ENCODE results near the gene METTL4.

METTL4 gene

DNA sequence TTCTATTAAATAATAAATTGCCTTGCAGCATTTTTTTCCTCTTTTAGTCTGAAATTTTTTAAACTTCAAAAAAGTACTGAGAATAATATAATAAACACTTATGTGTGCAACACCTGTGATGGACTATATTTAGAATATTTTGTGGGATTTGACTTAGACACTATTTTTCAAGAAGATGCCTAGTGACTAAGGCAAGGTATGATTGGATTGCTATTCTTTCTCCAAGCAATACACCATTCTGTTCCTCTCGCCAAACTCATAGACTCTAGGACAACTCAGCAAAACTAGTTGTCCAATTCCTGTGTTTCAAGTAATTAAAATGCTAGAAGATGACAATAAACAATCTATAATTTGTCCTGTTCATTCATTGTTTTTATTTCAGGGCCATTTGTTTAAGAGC, 75.9 kb downstream of the METTL4 start:
- H3K36me3 Mint-ChIP-seq (ENCODE audit: low read depth), result no peaks in the 10 kb centered on the region
- intact Hi-C loops (cut with micrococcal nuclease), result no loop called here
- H3K9me3 Mint-ChIP-seq, result no peaks in the 10 kb centered on the region
- H3K27ac Mint-ChIP-seq, result no peak overlapping the region
- no peak overlapping the region for H3K4me3 Mint-ChIP-seq
- H3K27me3 Mint-ChIP-seq, result peaks cover 3% of the 10 kb centered on the region
- H3K4me1 Mint-ChIP-seq (ENCODE audit: low read depth), result no peaks in the 10 kb centered on the region

DNA sequence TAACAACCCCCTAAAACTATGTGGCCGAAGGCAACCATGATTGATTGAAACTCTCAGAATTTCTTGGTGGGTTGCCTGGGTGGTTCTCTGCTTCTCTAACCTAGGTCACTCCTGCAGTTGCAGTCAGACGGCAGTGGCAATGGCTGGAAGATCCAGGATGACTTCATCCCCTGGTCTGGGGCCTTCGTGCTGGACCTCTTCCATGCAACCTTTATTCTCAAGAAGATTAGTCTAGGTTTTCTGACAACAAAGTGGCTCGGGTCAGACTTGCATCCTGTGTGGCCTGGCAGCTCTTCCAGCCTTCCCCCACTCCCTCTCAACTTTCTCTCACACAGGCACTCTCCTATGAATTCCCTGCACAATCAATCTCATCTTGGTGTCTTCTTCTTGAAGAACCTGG, 76.4 kb downstream of the METTL4 start:
- Mint-ChIP-seq H3K9me3 (no peaks in the 10 kb centered on the region), H3K4me3 (no peak overlapping the region), H3K36me3 (ENCODE audit: low read depth) (no peaks in the 10 kb centered on the region), H3K27me3 (peaks cover 3% of the 10 kb centered on the region), H3K27ac (no peak overlapping the region), H3K4me1 (ENCODE audit: low read depth) (no peaks in the 10 kb centered on the region)
- intact Hi-C loops (cut with micrococcal nuclease), result no loop called here

All from dendritic cell treated with granulocyte-macrophage colony-stimulating factor and Interleukin-4, amounts not matched to agents 40 ng/mL and 50 ng/mL, for 4 days (primary cell).